Progenitor cell of endocrine pancreas (in vitro differentiated cells): ENCODE results near the gene TPSG1. TPM values are rescaled to one million over a fixed set of nuclear protein-coding genes. Genes with fewer than 3 reads are reported as not detected.

Source experiments
- DNase-seq: peaks from one replicate; pipeline ENCODE4 v3.0.0; 2021; ENCODE audit warnings: low spot score; ENCODE audit not compliant: unreplicated experiment
- H3K27ac Mint-ChIP-seq: 2 replicates; pipeline ENCODE4 v1.8.0; 2021; ENCODE audit warnings: mild to moderate bottlenecking, moderate library complexity, mixed read lengths
- H3K27me3 Mint-ChIP-seq: 2 replicates; pipeline ENCODE4 v1.8.0; 2021; ENCODE audit warnings: mixed read lengths
- H3K36me3 Mint-ChIP-seq: 2 replicates; pipeline ENCODE4 v1.8.0; 2022; ENCODE audit warnings: mixed read lengths; ENCODE audit not compliant: insufficient read depth
- H3K4me1 Mint-ChIP-seq: 2 replicates; pipeline ENCODE4 v1.8.0; 2021; ENCODE audit warnings: low read depth, mixed read lengths
- H3K4me3 Mint-ChIP-seq: 2 replicates; pipeline ENCODE4 v1.8.0; 2021; ENCODE audit warnings: low read depth, mild to moderate bottlenecking, moderate library complexity, mixed read lengths
- H3K9me3 Mint-ChIP-seq: 2 replicates; pipeline ENCODE4 v1.8.0; 2021; ENCODE audit warnings: low read depth, mixed read lengths
- CTCF ChIP-seq: fragments of 200-600 bp; sonication (generic); IDR thresholded peaks from one replicate; pipeline ENCODE4 v1.5.0; 2021; ENCODE audit warnings: antibody characterized with exemption, mild to moderate bottlenecking; ENCODE audit not compliant: unreplicated experiment
- total RNA-seq: library from RNA; stranded (reverse); gene quantifications from 2 replicates; pipeline ENCODE4 v1.2.1, GENCODE V29; 2021

Gene TPSG1
- total RNA-seq, 1 donor from 2014 or later = not detected

GRCh38 chr16:1176280-1176897, 48.7 kb downstream of the TPSG1 start:
- H3K27ac Mint-ChIP-seq = no peak overlapping the region
- TF ChIP-seq CTCF = no peak
- no peaks in the 10 kb centered on the region for H3K4me1 Mint-ChIP-seq
- H3K9me3 Mint-ChIP-seq = no peaks in the 10 kb centered on the region
- no peaks in the 10 kb centered on the region for H3K36me3 Mint-ChIP-seq
- DNase-seq = no peak
- H3K4me3 Mint-ChIP-seq = no peak overlapping the region
- no peaks in the 10 kb centered on the region for H3K27me3 Mint-ChIP-seq

- H3K27ac Mint-ChIP-seq = no peak overlapping the region
- H3K4me1 Mint-ChIP-seq = no peaks in the 10 kb centered on the region
- no peak for TF ChIP-seq CTCF
- no peak for DNase-seq
- H3K27me3 Mint-ChIP-seq = no peaks in the 10 kb centered on the region
- no peaks in the 10 kb centered on the region for H3K9me3 Mint-ChIP-seq
- H3K36me3 Mint-ChIP-seq = no peaks in the 10 kb centered on the region
- no peak overlapping the region for H3K4me3 Mint-ChIP-seq
Measured at GRCh38 chr16:1175566-1176279, 49.3 kb downstream of the TPSG1 start.

GRCh38 chr16:1174477-1175357, 50.4 kb downstream of the TPSG1 start:
- H3K36me3 Mint-ChIP-seq = no peaks in the 10 kb centered on the region
- H3K27ac Mint-ChIP-seq = no peak overlapping the region
- no peak for DNase-seq
- no peaks in the 10 kb centered on the region for H3K4me1 Mint-ChIP-seq
- H3K27me3 Mint-ChIP-seq = no peaks in the 10 kb centered on the region
- no peaks in the 10 kb centered on the region for H3K9me3 Mint-ChIP-seq
- H3K4me3 Mint-ChIP-seq = no peak overlapping the region
- TF ChIP-seq CTCF = no peak

GRCh38 chr16:1173788-1174451, 51.1 kb downstream of the TPSG1 start:
- no peak overlapping the region for H3K4me3 Mint-ChIP-seq
- no peak for TF ChIP-seq CTCF
- no peak overlapping the region for H3K27ac Mint-ChIP-seq
- no peaks in the 10 kb centered on the region for H3K4me1 Mint-ChIP-seq
- no peaks in the 10 kb centered on the region for H3K36me3 Mint-ChIP-seq
- no peaks in the 10 kb centered on the region for H3K27me3 Mint-ChIP-seq
- no peaks in the 10 kb centered on the region for H3K9me3 Mint-ChIP-seq
- DNase-seq = no peak

GRCh38 chr16:1172651-1173050, 52.4 kb downstream of the TPSG1 start:
- no peak for DNase-seq
- H3K27me3 Mint-ChIP-seq = no peaks in the 10 kb centered on the region
- no peaks in the 10 kb centered on the region for H3K4me1 Mint-ChIP-seq
- H3K4me3 Mint-ChIP-seq = no peak overlapping the region
- H3K9me3 Mint-ChIP-seq = no peaks in the 10 kb centered on the region
- H3K36me3 Mint-ChIP-seq = no peaks in the 10 kb centered on the region
- no peak for TF ChIP-seq CTCF
- no peak overlapping the region for H3K27ac Mint-ChIP-seq
